Subcutaneous adipose tissue (tissue), 4 donors: ENCODE results near the gene BBX. TPM values are rescaled to one million over a fixed set of nuclear protein-coding genes. Genes with fewer than 3 reads are reported as not detected.

Source experiments
- total RNA-seq, 4 donors: library from RNA; depleted of rRNA; stranded (reverse); fragments of >200 nt; gene quantifications; one replicate each; pipeline ENCODE4 v1.1.0, GENCODE V29; 2016
- TF ChIP-seq, protein P1 (sequence below): fragments of 450-650 bp; IDR thresholded peaks from one replicate; pipeline ENCODE4 v1.5.1; 2016; ENCODE audit warnings: low read depth, mild to moderate bottlenecking, control low read depth, antibody characterized with exemption, moderate library complexity

BBX gene
- 10 to 100 TPM; 38.3 to 69.4 (median 48.0) TPM for total RNA-seq

GRCh38 chr3:107522510-107523288, at the start of gene BBX:
TSS of gene BBX (plus strand) at chr3:107522962. CDS start at chr3:107710461, 187,499 bp downstream.
- TF ChIP-seq, protein P1, sequence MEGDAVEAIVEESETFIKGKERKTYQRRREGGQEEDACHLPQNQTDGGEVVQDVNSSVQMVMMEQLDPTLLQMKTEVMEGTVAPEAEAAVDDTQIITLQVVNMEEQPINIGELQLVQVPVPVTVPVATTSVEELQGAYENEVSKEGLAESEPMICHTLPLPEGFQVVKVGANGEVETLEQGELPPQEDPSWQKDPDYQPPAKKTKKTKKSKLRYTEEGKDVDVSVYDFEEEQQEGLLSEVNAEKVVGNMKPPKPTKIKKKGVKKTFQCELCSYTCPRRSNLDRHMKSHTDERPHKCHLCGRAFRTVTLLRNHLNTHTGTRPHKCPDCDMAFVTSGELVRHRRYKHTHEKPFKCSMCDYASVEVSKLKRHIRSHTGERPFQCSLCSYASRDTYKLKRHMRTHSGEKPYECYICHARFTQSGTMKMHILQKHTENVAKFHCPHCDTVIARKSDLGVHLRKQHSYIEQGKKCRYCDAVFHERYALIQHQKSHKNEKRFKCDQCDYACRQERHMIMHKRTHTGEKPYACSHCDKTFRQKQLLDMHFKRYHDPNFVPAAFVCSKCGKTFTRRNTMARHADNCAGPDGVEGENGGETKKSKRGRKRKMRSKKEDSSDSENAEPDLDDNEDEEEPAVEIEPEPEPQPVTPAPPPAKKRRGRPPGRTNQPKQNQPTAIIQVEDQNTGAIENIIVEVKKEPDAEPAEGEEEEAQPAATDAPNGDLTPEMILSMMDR, result no peak

- TF ChIP-seq, protein P1, result no peak
Measured at GRCh38 chr3:107476462-107476861, 46.3 kb upstream of the BBX start.

GRCh38 chr3:107487490-107487889, 35.3 kb upstream of the BBX start:
- TF ChIP-seq, protein P1, result no peak

DNA sequence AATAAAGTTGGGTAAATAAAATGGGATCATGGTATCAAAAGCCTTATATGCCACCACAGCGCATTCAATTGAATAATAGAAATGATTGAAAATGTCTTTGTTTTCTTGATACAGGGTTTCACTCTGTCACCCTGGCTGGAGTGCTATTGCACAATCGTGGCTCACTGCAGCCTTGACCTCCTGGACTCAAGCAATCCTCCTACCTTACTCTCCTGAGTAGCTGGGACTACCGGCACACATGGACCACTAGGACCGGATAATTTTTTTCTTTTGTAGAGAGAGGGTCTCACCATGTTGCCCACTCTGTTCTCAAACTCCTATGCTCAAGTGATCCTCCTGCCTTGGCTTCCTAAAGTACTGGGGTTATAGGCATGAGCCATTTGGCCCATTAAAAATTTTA, 33.8 kb upstream of the BBX start:
- TF ChIP-seq, protein P1, result no peak

- TF ChIP-seq, protein P1, result no peak
Measured at GRCh38 chr3:107493134-107493533, 29.6 kb upstream of the BBX start.

- TF ChIP-seq, protein P1, result no peak
Measured at GRCh38 chr3:107496855-107497254, 25.9 kb upstream of the BBX start.

DNA sequence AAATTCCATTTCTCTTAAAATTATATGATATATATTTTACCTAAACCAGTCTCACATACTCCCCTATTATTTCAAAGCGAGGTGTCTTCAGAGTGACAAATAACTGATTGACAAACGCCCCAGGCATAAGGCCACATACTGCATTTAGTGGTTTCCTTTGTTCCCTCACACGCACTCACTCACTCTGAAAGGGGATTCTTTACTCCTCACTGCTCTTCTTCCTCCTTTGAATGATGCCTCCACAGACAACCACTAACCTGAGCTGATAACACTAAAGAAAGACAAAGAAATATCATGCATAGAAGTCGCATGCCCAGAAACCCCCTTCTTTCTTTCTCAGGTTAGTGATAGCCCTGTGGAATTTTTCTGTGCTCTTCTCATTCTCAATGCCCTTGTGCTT, 24.1 kb upstream of the BBX start:
- TF ChIP-seq, protein P1, result no peak
